Panc1 (cell line): ENCODE results near the gene ZNF366. TPM values are rescaled to one million over a fixed set of nuclear protein-coding genes. Genes with fewer than 3 reads are reported as not detected.

ENCODE experiments used
- ATAC-seq: fragments of 200-7000 bp; cut with Tn5 transposase; 2 replicates; pipeline ENCODE4 v1.9.1; 2020; ENCODE audit warnings: mild to moderate bottlenecking, moderate library complexity
- BruUV-seq: library from RNA; stranded (reverse); fragments of 400-500 nt; replicated peaks from 2 replicates; lab custom pipeline; 2021; lab: Mats Ljungman, UMichigan
- CTCF ChIA-PET: fragments of 300-600 bp; sonication (Branson Sonifier 250); formaldehyde crosslinking; loops from one replicate; lab custom pipeline; 2022; ENCODE audit warnings: antibody characterized with exemption; lab: Charles Lee
- POLR2A ChIA-PET: fragments of 300-600 bp; sonication (Branson Sonifier 250); formaldehyde crosslinking; loops from one replicate; lab custom pipeline; 2022; ENCODE audit warnings: antibody characterized with exemption; lab: Charles Lee
- DNase-seq: peaks from one replicate; pipeline ENCODE4 v3.0.0-alpha.2; 2010; ENCODE audit warnings: low read depth, low spot score
- H3K27ac ChIP-seq: 2 replicates; pipeline ENCODE4 v1.5.1; 2011; ENCODE audit warnings: mild to moderate bottlenecking, low read length, inconsistent platforms
- H3K27me3 ChIP-seq: fragments of 200-500 bp; sonication (Bioruptor generic); 2 replicates; pipeline ENCODE4 v1.6.0; 2014; ENCODE audit warnings: low read length, inconsistent platforms; ENCODE audit not compliant: control insufficient read depth, insufficient read depth
- H3K36me3 ChIP-seq: fragments of 200-500 bp; sonication (Bioruptor generic); 2 replicates; pipeline ENCODE4 v1.5.1; 2014; ENCODE audit warnings: inconsistent platforms, mild to moderate bottlenecking, low read length, moderate library complexity; ENCODE audit not compliant: control insufficient read depth, insufficient read depth
- H3K4me1 ChIP-seq: 2 replicates; pipeline ENCODE4 v1.5.1; 2011; ENCODE audit warnings: inconsistent platforms, mild to moderate bottlenecking, low read length, moderate library complexity; ENCODE audit not compliant: control insufficient read depth, insufficient read depth
- H3K4me3 ChIP-seq, 2 experiments: 2 replicates each; pipeline ENCODE4 v1.5.1; 2011 to 2012; ENCODE audit warnings: low read depth in 2 of 2, low read length in 2 of 2, mild to moderate bottlenecking in 2 of 2, inconsistent platforms in 1 of 2, moderate library complexity in 1 of 2
- H3K9me3 ChIP-seq: fragments of 200-500 bp; sonication (Bioruptor generic); 2 replicates; pipeline ENCODE4 v1.5.1; 2014; ENCODE audit warnings: low read depth, mild to moderate bottlenecking, inconsistent platforms, low read length, moderate library complexity; ENCODE audit not compliant: control insufficient read depth, insufficient read depth
- CTCF ChIP-seq: fragments of 450-650 bp; IDR thresholded peaks from 2 replicates; pipeline ENCODE4 v1.5.1; 2017; ENCODE audit warnings: mild to moderate bottlenecking
- POLR2AphosphoS5 ChIP-seq: IDR thresholded peaks from 2 replicates; pipeline ENCODE4 v1.6.1; 2012; ENCODE audit warnings: mild to moderate bottlenecking, low read depth, low read length, moderate library complexity
- REST ChIP-seq, 2 experiments: IDR thresholded peaks; 2 replicates each; pipeline ENCODE4 v1.6.1; 2011 to 2012; ENCODE audit warnings: low read depth in 2 of 2, control low read depth in 1 of 2, low read length in 1 of 2, mild to moderate bottlenecking in 1 of 2, moderate library complexity in 1 of 2; ENCODE audit not compliant: insufficient read depth in 1 of 2
- SIN3A ChIP-seq: IDR thresholded peaks from 2 replicates; pipeline ENCODE4 v1.6.1; 2012; ENCODE audit warnings: low read depth, mild to moderate bottlenecking, low read length, moderate library complexity, borderline replicate concordance; ENCODE audit not compliant: insufficient read depth
- TCF7L2 ChIP-seq: IDR thresholded peaks from 2 replicates; pipeline ENCODE4 v1.6.1; 2011; ENCODE audit warnings: mild to moderate bottlenecking, low read depth, low read length, inconsistent platforms
- in situ Hi-C: cut with HindIII; loops from 2 replicates; pipeline ENCODE4 v1.10.0; 2016; ENCODE audit warnings: low sequenced_read_pairs, low pct_unique_long_range_greater_than_20kb
- intact Hi-C: fragments of 100-400 bp; cut with micrococcal nuclease; formaldehyde crosslinking; loops from one replicate; pipeline ENCODE4 v1.10.0; 2022; ENCODE audit not compliant: unreplicated experiment
- total RNA-seq: library from RNA; stranded (reverse); gene quantifications from one replicate; pipeline ENCODE4 v1.2.1, GENCODE V29; 2021; ENCODE audit not compliant: unreplicated experiment

Gene ZNF366
- total RNA-seq, 1 experiment from 2014 or later: not detected

GRCh38 chr5:72482046-72482445, 25.2 kb downstream of the ZNF366 start:
- H3K27ac ChIP-seq: no peak overlapping the region
- intact Hi-C loops: no loop called here
- ChIA-PET CTCF (no interaction called here), POLR2A (no interaction called here)
- H3K4me1 ChIP-seq: no peaks in the 10 kb centered on the region
- no peaks in the 10 kb centered on the region for H3K36me3 ChIP-seq
- no peak overlapping the region for H3K4me3 ChIP-seq
- 0 out of 2 replicates have a peak, but pooled peaks cover 2% of the 10 kb centered on the region for H3K27me3 ChIP-seq
- H3K9me3 ChIP-seq: no peaks in the 10 kb centered on the region
- BruUV-seq: no TSS peak
- in situ Hi-C loops: no loop called here
- TF ChIP-seq SIN3A: no peak
- TF ChIP-seq POLR2AphosphoS5: no peak
- TF ChIP-seq REST (IDR thresholded peaks at IDR 0.05; ENCODE audit: insufficient read depth in 1 of 2, low read depth in 2 of 2, low read length in 1 of 2): no peak
- no peak for TF ChIP-seq CTCF
- TF ChIP-seq TCF7L2: no peak
- ATAC-seq (no peak), DNase-seq (no peak)

- BruUV-seq: no TSS peak
- in situ Hi-C loops: no loop called here
- H3K27ac ChIP-seq: no peak overlapping the region
- POLR2A ChIA-PET: interaction anchor here (0.6 to 0.7 kb wide), 2 partner anchors 123 to 360 kb away, joined by 3 to 11 read pairs; no protein-coding TSS in a partner anchor
- no peak for ATAC-seq
- intact Hi-C loops: no loop called here
- CTCF ChIA-PET: no interaction called here
- H3K9me3 ChIP-seq: no peaks in the 10 kb centered on the region
- DNase-seq: no peak
- no peak overlapping the region for H3K4me3 ChIP-seq
- no peak for TF ChIP-seq CTCF
- TF ChIP-seq POLR2AphosphoS5: no peak
- no peak for TF ChIP-seq TCF7L2
- no peak for TF ChIP-seq SIN3A
- no peak for TF ChIP-seq REST (IDR thresholded peaks at IDR 0.05; ENCODE audit: insufficient read depth in 1 of 2, low read depth in 2 of 2, low read length in 1 of 2)
- no peaks in the 10 kb centered on the region for H3K4me1 ChIP-seq
- H3K36me3 ChIP-seq: no peaks in the 10 kb centered on the region
- 0 out of 2 replicates have a peak, but pooled peaks cover 2% of the 10 kb centered on the region for H3K27me3 ChIP-seq
Measured at GRCh38 chr5:72480841-72481240, 26.4 kb downstream of the ZNF366 start.
